GM10248 (cell line): Measurements from ENCODE around the gene PBLD.
"Not testable (repeated sequence)": the region's sequence is repeated elsewhere in the genome, so short reads cannot be mapped to it uniquely, and the experiment has no call there.

Source experiments
- CTCF ChIA-PET: fragments of 300-600 bp; sonication (Branson Sonifier 250); formaldehyde crosslinking; extraction: SDS; loops from one replicate; lab custom pipeline; 2021; ENCODE audit warnings: antibody characterized with exemption; lab: Yijun Ruan, JAX
- POLR2A ChIA-PET: fragments of 350-650 bp; sonication (Branson Sonifier 250); formaldehyde crosslinking; extraction: SDS; loops from one replicate; lab custom pipeline; 2020; ENCODE audit warnings: antibody characterized with exemption; lab: Yijun Ruan, JAX
- DNase-seq: peaks from one replicate; pipeline ENCODE4 v3.0.0; 2012; ENCODE audit errors: extremely low spot score
- CTCF ChIP-seq: IDR thresholded peaks from 2 replicates; pipeline ENCODE4 v1.5.1; 2012; ENCODE audit warnings: mild to moderate bottlenecking, low read depth; ENCODE audit errors: extremely low read depth, missing control alignments, control extremely low read depth

Gene PBLD

GRCh38 chr10:68333058-68333395 is 299 bp upstream of the PBLD start:
- POLR2A ChIA-PET, result interaction anchor here (0.7 kb wide), 1 partner anchor 1417 kb away, joined by 3 read pairs; no protein-coding TSS in a partner anchor
- CTCF ChIA-PET, result interaction anchor here (0.8 to 3.4 kb wide), 5 partner anchors 8 to 478 kb away, joined by 3 to 14 read pairs (median 3); partner anchors contain the start of gene RUFY2

GRCh38 chr10:68331455-68332258 is 1.1 kb downstream of the PBLD start, which contains the start of gene HNRNPH3:
TSS of gene HNRNPH3 (plus strand) at chr10:68332064. CDS start at chr10:68337222, 5,158 bp downstream.
- ChIA-PET POLR2A (interaction anchor here (0.6 to 1.2 kb wide), 7 partner anchors 17 to 448 kb away, joined by 3 to 8 read pairs (median 3); partner anchors contain the start of gene SIRT1), CTCF (interaction anchor here (1.8 to 2.7 kb wide), 2 partner anchors 10 to 17 kb away, joined by 4 to 7 read pairs; no protein-coding TSS in a partner anchor)
- DNase-seq, result peak; percentile 97
- TF ChIP-seq CTCF, result no peak

More at GRCh38 chr10:68333058-68333395, 299 bp upstream of the PBLD start:
- no peak for TF ChIP-seq CTCF
- no peak for DNase-seq

- DNase-seq, result no peak
- CTCF ChIA-PET, result interaction anchor here (2.7 kb wide), 1 partner anchor 17 kb away, joined by 7 read pairs; no protein-coding TSS in a partner anchor
- POLR2A ChIA-PET, result interaction anchor here (0.7 to 1.2 kb wide), 3 partner anchors 263 to 447 kb away, joined by 3 to 8 read pairs (median 4); partner anchors contain the start of gene SIRT1
- TF ChIP-seq CTCF, result no peak
Observed at GRCh38 chr10:68330852-68331454, 1.8 kb downstream of the PBLD start.

GRCh38 chr10:68329506-68329861 is 3.2 kb downstream of the PBLD start:
- POLR2A ChIA-PET, result no interaction called here

GRCh38 chr10:68327889-68328786 is 4.6 kb downstream of the PBLD start:
- CTCF ChIA-PET, result no interaction called here
- TF ChIP-seq CTCF, result no peak
- DNase-seq, result peak; percentile 19
- POLR2A ChIA-PET, result no interaction called here

More at GRCh38 chr10:68329506-68329861, 3.2 kb downstream of the PBLD start:
- no peak for TF ChIP-seq CTCF
- CTCF ChIA-PET, result interaction anchor here (0.7 to 2.7 kb wide), 6 partner anchors 15 to 474 kb away, joined by 3 to 7 read pairs (median 4); partner anchors contain the start of gene RUFY2
- DNase-seq, result no peak

- DNase-seq, POLR2A ChIA-PET: not testable (repeated sequence)
- CTCF ChIA-PET, result interaction anchor here (1.4 to 3.4 kb wide), 3 partner anchors 10 to 112 kb away, joined by 3 to 21 read pairs (median 11); no protein-coding TSS in a partner anchor
Observed at GRCh38 chr10:68324396-68324795, 8.3 kb downstream of the PBLD start.
